GM23338 (cell line): Measurements from ENCODE around the gene FBXO33.

Experiments
- EZH2 ChIP-seq: fragments of 200-600 bp; sonication (generic); IDR thresholded peaks from one replicate; pipeline ENCODE4 v1.8.0; 2017; ENCODE audit warnings: antibody characterized with exemption, mild to moderate bottlenecking, low read depth; ENCODE audit not compliant: unreplicated experiment
- EZH2phosphoT487 ChIP-seq: fragments of 200-600 bp; sonication (generic); IDR thresholded peaks from one replicate; pipeline ENCODE4 v1.8.1; 2018; ENCODE audit warnings: antibody characterized with exemption; ENCODE audit not compliant: unreplicated experiment
- JUNB ChIP-seq: IDR thresholded peaks from one replicate; pipeline ENCODE4 v1.6.1; 2016; ENCODE audit warnings: antibody characterized with exemption; ENCODE audit not compliant: unreplicated experiment
- POLR2AphosphoS5 ChIP-seq: IDR thresholded peaks from 2 replicates; pipeline ENCODE4 v1.6.1; 2016; ENCODE audit warnings: antibody characterized with exemption, low read depth
- ZNF331 ChIP-seq: fragments of 250-450 bp; sonication (Bioruptor Pico); IDR thresholded peaks from 2 replicates; pipeline ENCODE4 v1.5.0; 2020; ENCODE audit warnings: low read depth, mild to moderate bottlenecking, moderate library complexity
- TF ChIP-seq, protein P1 (sequence below), 2 experiments: fragments of 200-600 bp in 1 of 2; sonication (generic) in 1 of 2; conservative IDR thresholded peaks; 2 replicates each; pipeline versions ENCODE4 v1.5.1 to v1.6.1; 2016 to 2017; ENCODE audit warnings: antibody characterized with exemption in 2 of 2, low read depth in 2 of 2, mild to moderate bottlenecking in 2 of 2, moderate library complexity in 1 of 2
- TF ChIP-seq, protein P2 (sequence below): IDR thresholded peaks from one replicate; pipeline ENCODE4 v1.6.1; 2018; ENCODE audit warnings: antibody characterized with exemption; ENCODE audit not compliant: unreplicated experiment

DNA sequence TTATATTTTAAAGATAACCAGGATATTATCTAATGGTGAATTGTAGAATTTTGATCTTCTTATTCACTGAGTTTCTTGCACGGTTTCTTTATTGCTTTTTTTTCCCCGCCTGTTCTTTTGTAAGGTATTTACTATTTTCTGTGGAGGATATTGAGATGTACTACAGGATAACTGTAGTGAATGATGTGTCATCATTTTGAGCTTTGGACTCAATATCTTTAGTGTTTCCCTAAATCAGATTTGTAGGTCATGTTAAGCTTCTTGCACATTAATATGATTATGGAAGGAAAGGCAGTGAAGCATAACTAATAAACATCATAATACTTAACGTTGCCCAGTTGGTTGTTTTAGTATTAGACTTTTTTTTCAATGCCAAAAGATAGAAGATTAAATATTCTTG is 81.4 kb downstream of the FBXO33 start:
- TF ChIP-seq, protein P1, sequence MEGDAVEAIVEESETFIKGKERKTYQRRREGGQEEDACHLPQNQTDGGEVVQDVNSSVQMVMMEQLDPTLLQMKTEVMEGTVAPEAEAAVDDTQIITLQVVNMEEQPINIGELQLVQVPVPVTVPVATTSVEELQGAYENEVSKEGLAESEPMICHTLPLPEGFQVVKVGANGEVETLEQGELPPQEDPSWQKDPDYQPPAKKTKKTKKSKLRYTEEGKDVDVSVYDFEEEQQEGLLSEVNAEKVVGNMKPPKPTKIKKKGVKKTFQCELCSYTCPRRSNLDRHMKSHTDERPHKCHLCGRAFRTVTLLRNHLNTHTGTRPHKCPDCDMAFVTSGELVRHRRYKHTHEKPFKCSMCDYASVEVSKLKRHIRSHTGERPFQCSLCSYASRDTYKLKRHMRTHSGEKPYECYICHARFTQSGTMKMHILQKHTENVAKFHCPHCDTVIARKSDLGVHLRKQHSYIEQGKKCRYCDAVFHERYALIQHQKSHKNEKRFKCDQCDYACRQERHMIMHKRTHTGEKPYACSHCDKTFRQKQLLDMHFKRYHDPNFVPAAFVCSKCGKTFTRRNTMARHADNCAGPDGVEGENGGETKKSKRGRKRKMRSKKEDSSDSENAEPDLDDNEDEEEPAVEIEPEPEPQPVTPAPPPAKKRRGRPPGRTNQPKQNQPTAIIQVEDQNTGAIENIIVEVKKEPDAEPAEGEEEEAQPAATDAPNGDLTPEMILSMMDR (conservative IDR thresholded peaks at IDR 0.05; ENCODE audit: low read depth in 2 of 2) = no peak
- TF ChIP-seq EZH2 (no peak), POLR2AphosphoS5 (no peak), ZNF331 (CRISPR knock-in tag) (no peak), EZH2phosphoT487 (no peak), JUNB (no peak)
- TF ChIP-seq, protein P2, sequence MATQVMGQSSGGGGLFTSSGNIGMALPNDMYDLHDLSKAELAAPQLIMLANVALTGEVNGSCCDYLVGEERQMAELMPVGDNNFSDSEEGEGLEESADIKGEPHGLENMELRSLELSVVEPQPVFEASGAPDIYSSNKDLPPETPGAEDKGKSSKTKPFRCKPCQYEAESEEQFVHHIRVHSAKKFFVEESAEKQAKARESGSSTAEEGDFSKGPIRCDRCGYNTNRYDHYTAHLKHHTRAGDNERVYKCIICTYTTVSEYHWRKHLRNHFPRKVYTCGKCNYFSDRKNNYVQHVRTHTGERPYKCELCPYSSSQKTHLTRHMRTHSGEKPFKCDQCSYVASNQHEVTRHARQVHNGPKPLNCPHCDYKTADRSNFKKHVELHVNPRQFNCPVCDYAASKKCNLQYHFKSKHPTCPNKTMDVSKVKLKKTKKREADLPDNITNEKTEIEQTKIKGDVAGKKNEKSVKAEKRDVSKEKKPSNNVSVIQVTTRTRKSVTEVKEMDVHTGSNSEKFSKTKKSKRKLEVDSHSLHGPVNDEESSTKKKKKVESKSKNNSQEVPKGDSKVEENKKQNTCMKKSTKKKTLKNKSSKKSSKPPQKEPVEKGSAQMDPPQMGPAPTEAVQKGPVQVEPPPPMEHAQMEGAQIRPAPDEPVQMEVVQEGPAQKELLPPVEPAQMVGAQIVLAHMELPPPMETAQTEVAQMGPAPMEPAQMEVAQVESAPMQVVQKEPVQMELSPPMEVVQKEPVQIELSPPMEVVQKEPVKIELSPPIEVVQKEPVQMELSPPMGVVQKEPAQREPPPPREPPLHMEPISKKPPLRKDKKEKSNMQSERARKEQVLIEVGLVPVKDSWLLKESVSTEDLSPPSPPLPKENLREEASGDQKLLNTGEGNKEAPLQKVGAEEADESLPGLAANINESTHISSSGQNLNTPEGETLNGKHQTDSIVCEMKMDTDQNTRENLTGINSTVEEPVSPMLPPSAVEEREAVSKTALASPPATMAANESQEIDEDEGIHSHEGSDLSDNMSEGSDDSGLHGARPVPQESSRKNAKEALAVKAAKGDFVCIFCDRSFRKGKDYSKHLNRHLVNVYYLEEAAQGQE = no peak
